ENCODE results near the gene HOXC5. TPM values are rescaled to one million over a fixed set of nuclear protein-coding genes. Genes with fewer than 3 reads are reported as not detected.

Gene HOXC5
- polyA plus RNA-seq, 3 donors: not detected

- H3K4me3 Mint-ChIP-seq: peak overlapping the region in 1 of 2 donors; percentile 84
- 5% methylated on average over 41 of the region's 46 CpGs for WGBS (ENCODE audit: insufficient coverage)
- no peaks in the 10 kb centered on the region for H3K4me1 ChIP-seq (ENCODE audit: control insufficient read depth in 1 of 2, insufficient read depth in 2 of 2, low read length in 2 of 2)
- peaks cover 87 to 99% of the 10 kb centered on the region in 2 donors for H3K27me3 ChIP-seq (ENCODE audit: control insufficient read depth in 2 of 2, insufficient read depth in 2 of 2, low read length in 2 of 2)
- H3K27ac Mint-ChIP-seq: no peak overlapping the region
- intact Hi-C loops (cut with micrococcal nuclease): loop anchor here in 1 of 2 donors (10.0 kb wide), 1 partner anchor 56 kb away; the partner anchor contains the start of genes HOTAIR and HOXC11
- no peaks in the 10 kb centered on the region for H3K79me2 ChIP-seq (ENCODE audit: insufficient read depth, low read length)
- peaks cover 6 to 40% (median 30%) of the 10 kb centered on the region in 7 donors for H3K9me3 Mint-ChIP-seq
- no peak for DNase-seq
- H3K36me3 Mint-ChIP-seq: peaks cover 5 to 22% of the 10 kb centered on the region in 2 donors
- H3K9ac ChIP-seq (ENCODE audit: insufficient read depth, low read length, poor library complexity, severe bottlenecking): no peak overlapping the region
- no peak overlapping the region for H3K4me3 ChIP-seq (replicated peaks in 1 of 3; ENCODE audit: low read depth in 2 of 3, low read length in 3 of 3)
- H3K4me1 Mint-ChIP-seq: peaks cover 21% of the 10 kb centered on the region
- H2AFZ ChIP-seq (ENCODE audit: insufficient read depth, low read depth, low read length, poor library complexity, severe bottlenecking): no peak overlapping the region
- peaks cover 26 to 55% of the 10 kb centered on the region in 2 donors for H3K9me3 ChIP-seq (replicated peaks in 1 of 2; ENCODE audit: control insufficient read depth in 1 of 2, insufficient read depth in 1 of 2, low read length in 2 of 2)
- TF ChIP-seq CTCF (IDR thresholded peaks at IDR 0.05): no peak
- no peaks in the 10 kb centered on the region for H4K20me1 ChIP-seq (ENCODE audit: insufficient read depth, low read length)
- no peaks in the 10 kb centered on the region for H3K36me3 ChIP-seq (replicated peaks in 1 of 2; ENCODE audit: control insufficient read depth in 1 of 2, insufficient read depth in 2 of 2, low read length in 2 of 2)
- H3K4me2 ChIP-seq (replicated peaks; ENCODE audit: extremely low read depth, low read length, poor library complexity, severe bottlenecking): no peak overlapping the region
- no peak overlapping the region for H3K27ac ChIP-seq (ENCODE audit: low read depth in 1 of 2, low read length in 2 of 2)
- H3K27me3 Mint-ChIP-seq (ENCODE audit: low read depth in 3 of 3): peaks cover 93 to 98% (median 96%) of the 10 kb centered on the region in 3 donors
Observed at GRCh38 chr12:54030889-54031471, 1.9 kb upstream of the HOXC5 start.

DNA sequence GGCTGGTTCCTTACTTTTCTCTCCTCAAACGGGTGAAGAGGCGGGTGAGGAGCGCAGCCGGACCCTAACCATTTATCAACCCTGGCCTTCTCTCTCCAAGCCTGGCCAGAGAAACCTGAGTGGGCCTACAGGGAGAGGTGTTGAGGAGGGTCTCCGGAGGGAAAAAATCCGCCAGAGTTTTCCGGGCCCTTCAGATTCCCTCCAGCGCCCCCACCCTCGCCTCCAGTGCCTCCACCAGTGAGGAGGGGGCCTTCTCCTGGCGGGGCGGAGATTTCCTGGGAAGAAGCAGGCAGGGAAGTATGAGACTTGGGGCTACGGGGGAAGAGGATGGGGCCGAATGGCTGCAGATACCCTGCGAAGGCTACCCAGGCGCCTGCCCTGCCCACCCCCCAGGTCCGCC is 1.4 kb upstream of the HOXC5 start:
- peaks cover 93 to 98% (median 96%) of the 10 kb centered on the region in 3 donors for H3K27me3 Mint-ChIP-seq (ENCODE audit: low read depth in 3 of 3)
- intact Hi-C loops (cut with micrococcal nuclease): loop anchor here in 1 of 2 donors (10.0 kb wide), 1 partner anchor 57 kb away; the partner anchor contains the start of genes HOTAIR and HOXC11
- peak overlapping the region in 1 of 2 donors; percentile 84 for H3K4me3 Mint-ChIP-seq

More for the DNA sequence above, 1.4 kb upstream of the HOXC5 start:
- Histone ChIP-seq H4K20me1 (ENCODE audit: insufficient read depth, low read length) (no peaks in the 10 kb centered on the region), H3K4me2 (replicated peaks; ENCODE audit: extremely low read depth, low read length, poor library complexity, severe bottlenecking) (no peak overlapping the region), H3K9ac (ENCODE audit: insufficient read depth, low read length, poor library complexity, severe bottlenecking) (no peak overlapping the region), H3K27ac (ENCODE audit: low read depth in 1 of 2, low read length in 2 of 2) (no peak overlapping the region), H3K27me3 (ENCODE audit: control insufficient read depth in 2 of 2, insufficient read depth in 2 of 2, low read length in 2 of 2) (peaks cover 84 to 99% of the 10 kb centered on the region in 2 donors), H3K79me2 (ENCODE audit: insufficient read depth, low read length) (no peaks in the 10 kb centered on the region), H2AFZ (ENCODE audit: insufficient read depth, low read depth, low read length, poor library complexity, severe bottlenecking) (no peak overlapping the region), H3K4me1 (ENCODE audit: control insufficient read depth in 1 of 2, insufficient read depth in 2 of 2, low read length in 2 of 2) (no peaks in the 10 kb centered on the region), H3K4me3 (replicated peaks in 1 of 3; ENCODE audit: low read depth in 2 of 3, low read length in 3 of 3) (no peak overlapping the region), H3K36me3 (replicated peaks in 1 of 2; ENCODE audit: control insufficient read depth in 1 of 2, insufficient read depth in 2 of 2, low read length in 2 of 2) (no peaks in the 10 kb centered on the region), H3K9me3 (replicated peaks in 1 of 2; ENCODE audit: control insufficient read depth in 1 of 2, insufficient read depth in 1 of 2, low read length in 2 of 2) (peaks cover 26 to 52% of the 10 kb centered on the region in 2 donors)
- TF ChIP-seq CTCF (IDR thresholded peaks at IDR 0.05): no peak
- Mint-ChIP-seq H3K9me3 (peaks cover 6 to 41% (median 30%) of the 10 kb centered on the region in 7 donors), H3K27ac (peak overlapping the region in 1 of 7 donors; percentile 60), H3K36me3 (peaks cover 5 to 22% of the 10 kb centered on the region in 2 donors), H3K4me1 (peaks cover 21% of the 10 kb centered on the region)
- 58% methylated on average over 5 of the region's 16 CpGs for WGBS (ENCODE audit: insufficient coverage)
- DNase-seq: no peak

All from CD14-positive monocyte (primary cell).